Subcutaneous adipose tissue (tissue), 4 donors: Measurements from ENCODE around the gene KCNC3. TPM values are rescaled to one million over a fixed set of nuclear protein-coding genes. Genes with fewer than 3 reads are reported as not detected.

Experiments used
- total RNA-seq, 4 donors: library from RNA; depleted of rRNA; stranded (reverse); fragments of >200 nt; gene quantifications; one replicate each; pipeline ENCODE4 v1.1.0, GENCODE V29; 2016
- TF ChIP-seq, protein P1 (sequence below): fragments of 450-650 bp; IDR thresholded peaks from one replicate; pipeline ENCODE4 v1.5.1; 2016; ENCODE audit warnings: low read depth, mild to moderate bottlenecking, control low read depth, antibody characterized with exemption, moderate library complexity

Gene KCNC3
- total RNA-seq, 4 donors from 2014 or later: 0.16 to 0.75 (median 0.28) TPM

DNA sequence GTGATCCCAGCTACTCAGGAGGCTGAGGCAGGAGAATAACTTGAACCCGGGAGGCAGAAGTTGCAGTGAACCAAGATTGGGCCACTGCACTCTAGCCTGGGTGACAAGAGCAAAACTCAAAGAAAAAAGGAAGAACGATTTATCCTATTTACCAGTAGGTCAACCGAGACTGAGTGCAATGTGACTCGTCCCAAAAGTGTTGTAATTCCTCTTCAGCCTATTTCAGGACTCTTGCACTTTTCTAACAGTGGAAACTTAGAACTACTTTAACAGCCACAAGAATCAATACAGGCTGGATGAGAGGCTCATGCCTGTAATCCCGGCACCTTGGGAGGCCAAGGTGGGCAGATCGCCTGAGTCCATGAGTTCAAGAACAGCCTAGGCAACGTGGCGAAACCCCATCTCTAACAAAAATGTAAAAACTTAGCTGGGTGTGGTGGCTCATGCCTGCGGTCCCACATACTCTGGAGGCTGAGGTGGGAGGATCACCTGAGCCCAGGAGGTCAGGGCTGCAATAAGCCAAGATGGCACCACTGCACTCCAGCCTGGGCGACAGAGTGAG lies 42.8 kb upstream of the KCNC3 start:
- TF ChIP-seq, protein P1, sequence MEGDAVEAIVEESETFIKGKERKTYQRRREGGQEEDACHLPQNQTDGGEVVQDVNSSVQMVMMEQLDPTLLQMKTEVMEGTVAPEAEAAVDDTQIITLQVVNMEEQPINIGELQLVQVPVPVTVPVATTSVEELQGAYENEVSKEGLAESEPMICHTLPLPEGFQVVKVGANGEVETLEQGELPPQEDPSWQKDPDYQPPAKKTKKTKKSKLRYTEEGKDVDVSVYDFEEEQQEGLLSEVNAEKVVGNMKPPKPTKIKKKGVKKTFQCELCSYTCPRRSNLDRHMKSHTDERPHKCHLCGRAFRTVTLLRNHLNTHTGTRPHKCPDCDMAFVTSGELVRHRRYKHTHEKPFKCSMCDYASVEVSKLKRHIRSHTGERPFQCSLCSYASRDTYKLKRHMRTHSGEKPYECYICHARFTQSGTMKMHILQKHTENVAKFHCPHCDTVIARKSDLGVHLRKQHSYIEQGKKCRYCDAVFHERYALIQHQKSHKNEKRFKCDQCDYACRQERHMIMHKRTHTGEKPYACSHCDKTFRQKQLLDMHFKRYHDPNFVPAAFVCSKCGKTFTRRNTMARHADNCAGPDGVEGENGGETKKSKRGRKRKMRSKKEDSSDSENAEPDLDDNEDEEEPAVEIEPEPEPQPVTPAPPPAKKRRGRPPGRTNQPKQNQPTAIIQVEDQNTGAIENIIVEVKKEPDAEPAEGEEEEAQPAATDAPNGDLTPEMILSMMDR: no peak

DNA sequence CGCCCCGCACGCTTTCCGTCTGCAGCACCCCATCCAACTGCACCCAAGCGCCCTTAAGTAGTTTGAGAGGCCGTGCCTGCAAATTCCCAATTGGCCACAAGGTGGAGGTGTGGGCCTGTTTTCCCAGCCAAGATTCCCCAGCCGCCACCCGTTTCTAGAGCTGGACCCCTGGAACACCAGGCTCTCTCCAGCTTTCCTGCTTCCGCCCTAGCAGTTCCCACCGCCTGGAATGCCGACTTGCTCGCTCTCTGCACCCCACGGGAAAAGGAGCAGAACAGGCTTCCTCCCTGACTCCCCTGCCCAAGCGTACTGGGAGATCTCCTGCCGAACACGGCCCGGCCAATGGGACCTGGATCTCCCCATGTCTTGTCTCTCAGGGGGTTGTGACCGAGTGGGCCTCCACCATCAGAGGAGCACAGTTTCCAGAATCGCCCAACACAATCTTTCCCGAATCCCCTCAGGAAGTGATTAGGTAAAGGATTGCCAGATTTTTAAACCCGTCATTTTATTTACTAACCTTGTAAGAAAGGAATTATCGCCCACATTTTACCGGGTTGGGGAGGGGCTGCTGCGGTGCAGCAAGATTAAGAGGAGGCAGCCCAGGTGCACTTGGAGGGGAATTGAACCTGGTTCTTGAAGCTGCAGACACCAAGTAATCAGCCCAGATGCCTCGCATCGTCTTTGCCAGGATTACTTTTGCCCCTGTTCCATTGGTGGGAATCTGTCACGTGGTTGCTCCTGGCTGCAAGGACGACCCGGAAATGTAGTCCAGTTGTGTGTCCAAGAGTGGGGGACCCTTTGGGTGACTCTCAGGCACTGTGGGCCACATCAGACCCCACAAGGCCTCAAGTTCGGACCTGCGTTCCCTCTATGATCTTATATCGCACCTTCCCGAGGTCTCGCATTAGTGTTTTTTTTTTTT lies 39.7 kb upstream of the KCNC3 start:
- TF ChIP-seq, protein P1: no peak

- TF ChIP-seq, protein P1: no peak
These were observed 36.5 kb upstream of the KCNC3 start, which contains the start of gene NAPSA for GRCh38 chr19:50365434-50366306. NAPSA (minus strand) TSS chr19:50365639; CDS start chr19:50365621, 18 bp downstream.

DNA sequence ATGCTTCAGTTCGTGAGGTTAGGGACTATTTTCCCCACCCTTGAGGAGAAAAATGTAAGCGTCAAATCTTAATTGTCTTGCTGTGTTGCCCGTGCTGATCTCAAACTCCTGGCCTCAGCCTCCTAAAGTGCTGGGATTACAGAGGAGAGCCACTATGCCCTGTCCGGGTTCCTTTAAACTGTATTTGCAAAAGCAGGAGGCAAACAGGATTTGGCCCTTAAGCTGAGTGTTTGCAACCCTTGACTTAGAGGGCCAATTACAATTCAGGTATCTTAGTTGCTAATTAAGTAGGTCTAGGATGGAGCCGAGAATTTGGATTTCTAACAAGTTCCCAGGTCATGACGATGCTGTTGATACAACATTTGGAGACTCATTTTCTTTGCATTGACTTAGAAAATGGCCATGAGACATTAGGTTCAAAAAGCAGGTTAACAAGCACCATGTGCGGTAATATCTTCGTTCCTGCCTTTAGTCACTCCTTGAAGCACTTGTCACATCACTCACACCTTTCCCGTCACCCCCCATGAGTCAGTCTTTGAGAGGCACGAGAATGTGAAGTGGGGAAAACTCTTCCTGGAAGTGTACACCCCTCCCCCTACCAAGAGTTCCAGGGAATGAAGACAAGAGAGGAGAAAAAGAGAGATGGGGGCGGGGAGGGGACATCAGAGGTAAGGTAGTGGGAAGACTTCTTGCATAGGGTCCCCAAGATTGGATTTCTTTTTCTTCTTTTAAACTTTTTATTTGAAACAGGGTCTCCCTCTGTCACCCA lies 33.7 kb upstream of the KCNC3 start:
- TF ChIP-seq, protein P1: no peak

DNA sequence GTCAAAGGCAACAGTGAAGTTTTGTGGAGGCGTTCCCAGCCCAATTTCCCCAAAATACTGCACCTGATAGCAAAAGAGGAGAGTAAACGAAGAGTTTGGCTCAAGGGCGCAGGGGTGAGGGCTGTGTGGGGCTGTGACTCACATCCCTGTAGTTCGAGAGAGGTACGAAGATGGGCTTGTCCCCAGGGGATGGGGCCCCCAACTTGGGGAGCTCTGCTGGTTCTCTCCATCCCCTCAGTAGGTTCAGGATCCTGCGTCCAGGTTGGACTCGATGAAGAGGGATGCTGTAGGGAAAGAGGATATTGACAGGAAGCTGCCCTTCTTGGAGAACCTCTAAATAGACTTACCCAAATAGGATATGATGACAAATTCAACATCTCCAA lies 32.8 kb upstream of the KCNC3 start:
- TF ChIP-seq, protein P1: no peak

- TF ChIP-seq, protein P1: no peak
These were observed 32.3 kb upstream of the KCNC3 start for GRCh38 chr19:50361290-50362029.
